ENCODE data around the gene PEDS1. TPM values are rescaled to one million over a fixed set of nuclear protein-coding genes. Genes with fewer than 3 reads are reported as not detected.

The PEDS1 gene
- total and polyA plus RNA-seq, 2 of the 13 experiments (the other 11 are each of a cell fraction or from before 2014, with no cell fraction given) = 30.5 to 93.9 TPM

- TF ChIP-seq PREB (CRISPR knock-in tag; IDR thresholded peaks at IDR 0.05) = no peak
- no peak for TF ChIP-seq NCOA2 (CRISPR knock-in tag; IDR thresholded peaks at IDR 0.05)
- TF ChIP-seq ZMAT3 (CRISPR knock-in tag; conservative IDR thresholded peaks at IDR 0.05) = no peak
- TF ChIP-seq ZNF275 (CRISPR knock-in tag; IDR thresholded peaks at IDR 0.05; ENCODE audit: borderline replicate concordance) = no peak
- no peak for TF ChIP-seq HHEX (CRISPR knock-in tag; IDR thresholded peaks at IDR 0.05)
- no peak for TF ChIP-seq CC2D1A (CRISPR knock-in tag; IDR thresholded peaks at IDR 0.05)
- no peak for TF ChIP-seq TFDP2 (CRISPR knock-in tag; IDR thresholded peaks at IDR 0.05)
- no peak for TF ChIP-seq LBX2 (CRISPR knock-in tag; IDR thresholded peaks at IDR 0.05; ENCODE audit: borderline replicate concordance)
- TF ChIP-seq ZNF563 (CRISPR knock-in tag; IDR thresholded peaks at IDR 0.05) = no peak
- no peak for TF ChIP-seq ZNF7 (CRISPR knock-in tag; IDR thresholded peaks at IDR 0.05)
- no peak for TF ChIP-seq SOX13 (IDR thresholded peaks at IDR 0.05)
- TF ChIP-seq SOX13 (CRISPR knock-in tag; conservative IDR thresholded peaks at IDR 0.05 in 1 of 2, IDR thresholded peaks at IDR 0.05 in 1 of 2) = peak in 1 of 2 experiments; percentile 41; a peak in 1 of 4 replicates
- TF ChIP-seq KMT2A (CRISPR knock-in tag; IDR thresholded peaks at IDR 0.05) = no peak
- TF ChIP-seq ZBTB3 (CRISPR knock-in tag; IDR thresholded peaks at IDR 0.05; ENCODE audit: borderline replicate concordance, low read depth) = no peak; the same call in 1 of the 2 replicates
- 0 out of 2 replicates have a peak, but pooled peaks have one; percentile 1 for TF ChIP-seq ZNF138 (CRISPR knock-in tag; IDR thresholded peaks at IDR 0.05; ENCODE audit: low read depth)
- no peak for TF ChIP-seq ZFP36 (IDR thresholded peaks at IDR 0.05; ENCODE audit: borderline replicate concordance, low read depth, low read length, partially characterized antibody)
- peak; percentile 94 for TF ChIP-seq ZMYM3 (CRISPR knock-in tag; IDR thresholded peaks at IDR 0.05)
- 0 out of 2 replicates have a peak, but pooled peaks have one; percentile 18 for TF ChIP-seq REXO4 (CRISPR knock-in tag; IDR thresholded peaks at IDR 0.05; ENCODE audit: borderline replicate concordance)
- TF ChIP-seq FOXM1 (CRISPR knock-in tag; IDR thresholded peaks at IDR 0.05) = no peak
- TF ChIP-seq MAF1 (CRISPR knock-in tag; IDR thresholded peaks at IDR 0.05; ENCODE audit: borderline replicate concordance) = 0 out of 2 replicates have a peak, but pooled peaks have one; percentile 66
- TF ChIP-seq KDM1A (CRISPR knock-in tag; IDR thresholded peaks at IDR 0.05) = peak; percentile 95; the same call in 1 of the 2 replicates
- TF ChIP-seq ZNF543 (CRISPR knock-in tag; IDR thresholded peaks at IDR 0.05) = no peak; the same call in 1 of the 2 replicates
- no peak for TF ChIP-seq ZNF652 (CRISPR knock-in tag; IDR thresholded peaks at IDR 0.05; ENCODE audit: borderline replicate concordance, low read depth)
- no peak for TF ChIP-seq ELF1 (CRISPR knock-in tag; IDR thresholded peaks at IDR 0.05)
These were observed 36.2 kb upstream of the PEDS1 start (continued) for GRCh38 chr20:50189681-50190250.

All from HepG2 (cell line).